OCI-LY7 (cell line): ENCODE measurements around the gene GGTLC1. TPM values are rescaled to one million over a fixed set of nuclear protein-coding genes. Genes with fewer than 3 reads are reported as not detected.
"Not testable (repeated sequence)": the region's sequence is repeated elsewhere in the genome, so short reads cannot be mapped to it uniquely, and the experiment has no call there.

Experiments
- BruUV-seq: library from RNA; stranded (reverse); fragments of 400-500 nt; replicated peaks from 2 replicates; lab custom pipeline; 2021; lab: Mats Ljungman, UMichigan
- CTCF ChIA-PET: fragments of 300-600 bp; sonication (Branson Sonifier 250); formaldehyde crosslinking; loops from one replicate; lab custom pipeline; 2022; ENCODE audit warnings: antibody characterized with exemption; ENCODE audit not compliant: unreplicated experiment; lab: Charles Lee
- POLR2A ChIA-PET: fragments of 300-600 bp; sonication (Branson Sonifier 250); formaldehyde crosslinking; loops from one replicate; lab custom pipeline; 2022; ENCODE audit warnings: antibody characterized with exemption; lab: Charles Lee
- DNase-seq: peaks from one replicate; pipeline ENCODE4 v3.0.0-alpha.2; 2015; ENCODE audit warnings: low spot score
- H2AFZ ChIP-seq: fragments of 200-600 bp; sonication (generic), shearing (Covaris generic); 2 replicates; pipeline ENCODE4 v1.6.1; 2014; ENCODE audit warnings: mild to moderate bottlenecking, antibody characterized with exemption, low read length, moderate library complexity
- H3K27ac ChIP-seq: fragments of 200-600 bp; sonication (generic); 2 replicates; pipeline ENCODE4 v1.5.1; 2014; ENCODE audit warnings: mixed run types, low read depth, mild to moderate bottlenecking, moderate library complexity, low read length, inconsistent platforms; ENCODE audit not compliant: poor library complexity, severe bottlenecking
- H3K36me3 ChIP-seq: fragments of 200-600 bp; sonication (generic); 2 replicates; pipeline ENCODE4 v1.6.1; 2014; ENCODE audit warnings: mild to moderate bottlenecking, antibody characterized with exemption, low read length, moderate library complexity, mixed read lengths; ENCODE audit not compliant: insufficient read depth
- H3K4me1 ChIP-seq: fragments of 200-600 bp; sonication (generic); 2 replicates; pipeline ENCODE4 v1.5.1; 2014; ENCODE audit warnings: mild to moderate bottlenecking, low read length; ENCODE audit not compliant: insufficient read depth, poor library complexity, severe bottlenecking
- H3K4me2 ChIP-seq: fragments of 200-600 bp; sonication (generic); 2 replicates; pipeline ENCODE4 v1.6.1; 2014; ENCODE audit warnings: mild to moderate bottlenecking, low read length
- H3K4me3 ChIP-seq: fragments of 200-600 bp; sonication (generic); 2 replicates; pipeline ENCODE4 v1.5.1; 2014; ENCODE audit warnings: mild to moderate bottlenecking, low read depth, low read length; ENCODE audit not compliant: poor library complexity, severe bottlenecking
- H3K79me2 ChIP-seq: fragments of 200-600 bp; sonication (generic); 2 replicates; pipeline ENCODE4 v1.6.1; 2016; ENCODE audit warnings: low read depth, mild to moderate bottlenecking, low read length, moderate library complexity, mixed read lengths; ENCODE audit not compliant: insufficient read depth
- H3K9me2 ChIP-seq: fragments of 200-600 bp; sonication (generic); 2 replicates; pipeline ENCODE4 v1.6.1; 2016; ENCODE audit warnings: mild to moderate bottlenecking, low read length, mixed read lengths; ENCODE audit not compliant: insufficient read depth
- H3K9me3 ChIP-seq: fragments of 200-600 bp; sonication (generic); 2 replicates; pipeline ENCODE4 v1.6.1; 2014; ENCODE audit warnings: mild to moderate bottlenecking, mixed run types, low read length, mixed read lengths
- H4K20me1 ChIP-seq: fragments of 200-600 bp; sonication (generic); 2 replicates; pipeline ENCODE4 v1.6.1; 2014; ENCODE audit warnings: mild to moderate bottlenecking, antibody characterized with exemption, low read length, moderate library complexity, mixed read lengths; ENCODE audit not compliant: insufficient read depth
- intact Hi-C: fragments of 100-400 bp; cut with micrococcal nuclease; formaldehyde crosslinking; loops from one replicate; pipeline ENCODE4 v1.10.0; 2022; ENCODE audit not compliant: unreplicated experiment
- total RNA-seq, 2 experiments: library from RNA; depleted of rRNA in 1 of 2; stranded (reverse); fragments of >200 nt in 1 of 2; shearing (Covaris generic) in 1 of 2; gene quantifications; 2 replicates each; pipeline ENCODE4 v1.2.3, GENCODE V29; 2014 to 2022

The GGTLC1 gene
- total RNA-seq, 2 experiments from 2014 or later, result not detected

DNA sequence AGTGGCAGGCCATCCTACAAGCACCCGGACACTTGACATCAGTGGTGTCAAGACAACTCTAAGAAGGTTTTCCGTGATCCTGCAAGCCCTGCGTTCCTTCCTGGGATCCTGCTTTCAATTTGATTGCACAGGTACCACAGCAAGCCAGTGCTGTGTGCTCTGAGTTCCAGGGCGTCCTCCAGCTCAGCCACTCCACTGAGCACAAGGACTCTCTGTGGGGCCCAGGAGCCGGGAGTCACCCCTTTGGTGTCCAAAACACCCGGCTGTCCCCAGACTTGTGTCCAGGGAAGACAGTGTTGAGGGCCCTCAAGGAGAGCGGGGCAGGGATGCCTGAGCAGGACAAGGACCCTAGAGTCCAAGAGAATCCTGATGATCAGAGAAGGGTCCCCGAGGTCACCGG, 387 bp upstream of the GGTLC1 start:
- H3K9me3 ChIP-seq, BruUV-seq, H3K4me1 ChIP-seq, H3K36me3 ChIP-seq, H3K4me3 ChIP-seq, POLR2A ChIA-PET, DNase-seq, H3K4me2 ChIP-seq, H4K20me1 ChIP-seq, intact Hi-C loops, H2AFZ ChIP-seq, H3K9me2 ChIP-seq, H3K79me2 ChIP-seq, CTCF ChIA-PET, H3K27ac ChIP-seq: not testable (repeated sequence)

DNA sequence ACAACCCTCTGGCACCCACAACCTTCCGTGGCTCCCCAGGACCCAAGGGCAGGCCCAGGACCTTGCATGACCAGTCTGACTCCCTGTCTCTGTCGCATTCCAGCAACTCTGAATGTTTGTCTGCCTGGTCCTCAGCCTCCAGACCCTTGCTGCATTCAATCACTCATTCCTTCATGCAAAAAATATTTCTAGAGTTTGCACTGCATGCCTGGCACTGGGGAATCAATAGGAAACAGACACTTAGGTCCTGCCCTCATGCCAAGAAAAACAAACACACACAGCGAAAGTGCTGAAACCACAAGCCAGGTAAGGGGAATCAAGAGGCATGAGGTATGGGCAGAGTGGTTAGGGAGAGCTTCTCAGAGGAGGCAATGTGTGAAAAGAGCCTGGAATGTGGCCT, 1.9 kb downstream of the GGTLC1 start:
- CTCF ChIA-PET, POLR2A ChIA-PET, BruUV-seq: not testable (repeated sequence)

DNA sequence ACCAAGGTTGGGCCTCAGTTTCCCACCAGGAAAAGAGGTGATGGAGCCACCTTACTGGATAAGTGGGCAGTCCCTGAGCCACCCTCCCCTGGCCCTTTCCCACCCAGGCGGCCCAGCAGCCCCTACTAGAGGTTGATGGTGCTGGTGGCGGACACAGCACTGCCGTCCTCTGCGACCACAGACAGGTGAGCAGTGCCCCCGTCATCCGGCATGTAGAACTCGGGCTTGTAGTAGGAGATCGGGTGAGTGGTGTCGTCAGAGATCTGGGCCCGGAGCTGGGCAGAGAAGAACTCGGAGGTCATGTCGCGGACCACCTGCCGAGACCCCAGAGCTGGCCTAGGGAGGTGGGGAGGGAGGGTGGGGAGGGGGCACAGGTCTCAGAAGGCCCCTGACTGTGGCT, 2.3 kb downstream of the GGTLC1 start:
- BruUV-seq, POLR2A ChIA-PET, DNase-seq: not testable (repeated sequence)

More for the DNA sequence above, 1.9 kb downstream of the GGTLC1 start:
- H3K4me3 ChIP-seq, H3K9me3 ChIP-seq, H4K20me1 ChIP-seq, H3K9me2 ChIP-seq, H3K79me2 ChIP-seq, DNase-seq, H3K4me2 ChIP-seq, H3K36me3 ChIP-seq, intact Hi-C loops, H3K27ac ChIP-seq, H2AFZ ChIP-seq, H3K4me1 ChIP-seq: not testable (repeated sequence)

DNA sequence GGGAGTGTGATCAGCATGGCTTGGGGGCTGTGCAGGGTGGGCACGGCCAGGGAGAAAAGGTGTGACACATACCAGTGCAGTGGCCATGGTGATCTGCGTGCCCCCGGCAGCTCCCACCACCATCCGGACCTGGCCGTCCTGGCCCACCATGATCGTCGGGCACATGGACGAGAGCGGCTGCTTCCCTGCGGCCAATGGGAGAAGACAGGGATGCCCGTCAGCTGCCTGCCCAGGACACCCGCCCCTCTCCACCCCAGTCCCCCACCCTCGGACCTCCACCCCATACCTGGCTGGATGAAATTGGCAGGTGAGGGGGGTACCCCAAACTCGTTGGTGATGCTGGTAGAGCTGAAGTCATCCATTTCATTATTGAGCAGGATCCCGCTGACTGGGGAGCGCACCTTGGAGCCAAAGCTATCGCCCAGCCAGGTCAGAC, 2.8 kb downstream of the GGTLC1 start:
- H3K79me2 ChIP-seq, H4K20me1 ChIP-seq, CTCF ChIA-PET, H3K36me3 ChIP-seq, H3K9me2 ChIP-seq, POLR2A ChIA-PET, H3K4me2 ChIP-seq, DNase-seq, H3K9me3 ChIP-seq, H3K4me3 ChIP-seq, H3K27ac ChIP-seq, H3K4me1 ChIP-seq, BruUV-seq, H2AFZ ChIP-seq: not testable (repeated sequence)
- intact Hi-C loops, result loop anchor here (2.0 kb wide), 1 partner anchor 49 kb away; no protein-coding TSS in a partner anchor

More for the DNA sequence above, 2.3 kb downstream of the GGTLC1 start:
- H3K36me3 ChIP-seq, H4K20me1 ChIP-seq, H3K27ac ChIP-seq, H3K4me3 ChIP-seq, H3K4me2 ChIP-seq, H3K4me1 ChIP-seq, H2AFZ ChIP-seq, H3K79me2 ChIP-seq, H3K9me2 ChIP-seq, intact Hi-C loops, H3K9me3 ChIP-seq, CTCF ChIA-PET: not testable (repeated sequence)
